Cardiac muscle cell (in vitro differentiated cells and primary cell): ENCODE measurements around the gene TPRG1. TPM values are rescaled to one million over a fixed set of nuclear protein-coding genes. Genes with fewer than 3 reads are reported as not detected.

ENCODE experiments used
- DNase-seq, 2 donors: peaks; one replicate each; pipeline versions ENCODE4 v3.0.0 to v3.0.0-alpha.2; 2010 to 2017; ENCODE audit warnings: low read depth in 1 of 2, low spot score in 1 of 2
- H3K27ac ChIP-seq: fragments of 200-600 bp; sonication (generic); 2 replicates; pipeline ENCODE4 v1.5.1; 2016
- H3K27me3 ChIP-seq: fragments of 200-600 bp; sonication (generic); 2 replicates; pipeline ENCODE4 v1.6.0; 2016; ENCODE audit warnings: control low read depth
- H3K36me3 ChIP-seq: fragments of 200-600 bp; sonication (generic); 2 replicates; pipeline ENCODE4 v1.5.1; 2016; ENCODE audit warnings: control low read depth
- H3K4me1 ChIP-seq: fragments of 200-600 bp; sonication (generic); 2 replicates; pipeline ENCODE4 v1.8.1; 2017; ENCODE audit warnings: low read depth, mild to moderate bottlenecking, mixed run types
- H3K4me3 ChIP-seq: fragments of 200-600 bp; sonication (generic); 2 replicates; pipeline ENCODE4 v1.5.1; 2016; ENCODE audit warnings: mild to moderate bottlenecking
- H3K9me3 ChIP-seq: fragments of 200-600 bp; sonication (generic); 2 replicates; pipeline ENCODE4 v1.5.1; 2017; ENCODE audit warnings: low read depth, mild to moderate bottlenecking, control low read depth
- polyA plus RNA-seq: library from polyadenylated mRNA; unstranded; fragments of >200 nt; fragmentation: Nextera tagmentation; extraction: Ambion mirVana; gene quantifications from 2 replicates; pipeline ENCODE4 v1.2.1, GENCODE V29; 2016
- total RNA-seq: library from RNA; depleted of rRNA; stranded (reverse); fragments of >200 nt; gene quantifications from 2 replicates; pipeline ENCODE4 v1.2.3, GENCODE V29; 2016
- TF ChIP-seq, protein P1 (sequence below): IDR thresholded peaks from 2 replicates; pipeline ENCODE4 v1.5.1; 2012; ENCODE audit warnings: low read depth, mild to moderate bottlenecking, low read length

The TPRG1 gene
- total and polyA plus RNA-seq, 2 experiments from 2014 or later, result 0.09 to 0.48 TPM

DNA sequence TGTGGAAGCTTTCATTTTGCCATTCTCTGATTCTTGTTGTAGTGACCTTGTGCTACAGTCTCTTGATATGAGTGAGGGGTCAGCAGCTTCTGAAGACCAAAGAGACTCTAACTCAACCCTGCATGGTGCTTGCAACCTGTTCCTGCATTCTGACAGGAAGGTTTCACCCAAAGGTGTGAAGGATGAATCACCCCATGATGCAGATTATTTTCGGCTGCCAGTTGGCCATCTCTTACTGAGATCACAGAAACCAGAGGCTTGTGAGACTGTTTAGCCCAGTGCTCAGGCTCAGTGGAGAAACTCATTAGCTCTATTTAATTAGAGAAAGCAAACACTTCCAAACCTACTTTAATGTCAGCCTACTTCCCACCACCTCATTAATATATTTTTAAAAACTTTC lies 29.2 kb upstream of the TPRG1 start:
- H3K27me3 ChIP-seq, result peaks cover 4% of the 10 kb centered on the region
- TF ChIP-seq, protein P1, sequence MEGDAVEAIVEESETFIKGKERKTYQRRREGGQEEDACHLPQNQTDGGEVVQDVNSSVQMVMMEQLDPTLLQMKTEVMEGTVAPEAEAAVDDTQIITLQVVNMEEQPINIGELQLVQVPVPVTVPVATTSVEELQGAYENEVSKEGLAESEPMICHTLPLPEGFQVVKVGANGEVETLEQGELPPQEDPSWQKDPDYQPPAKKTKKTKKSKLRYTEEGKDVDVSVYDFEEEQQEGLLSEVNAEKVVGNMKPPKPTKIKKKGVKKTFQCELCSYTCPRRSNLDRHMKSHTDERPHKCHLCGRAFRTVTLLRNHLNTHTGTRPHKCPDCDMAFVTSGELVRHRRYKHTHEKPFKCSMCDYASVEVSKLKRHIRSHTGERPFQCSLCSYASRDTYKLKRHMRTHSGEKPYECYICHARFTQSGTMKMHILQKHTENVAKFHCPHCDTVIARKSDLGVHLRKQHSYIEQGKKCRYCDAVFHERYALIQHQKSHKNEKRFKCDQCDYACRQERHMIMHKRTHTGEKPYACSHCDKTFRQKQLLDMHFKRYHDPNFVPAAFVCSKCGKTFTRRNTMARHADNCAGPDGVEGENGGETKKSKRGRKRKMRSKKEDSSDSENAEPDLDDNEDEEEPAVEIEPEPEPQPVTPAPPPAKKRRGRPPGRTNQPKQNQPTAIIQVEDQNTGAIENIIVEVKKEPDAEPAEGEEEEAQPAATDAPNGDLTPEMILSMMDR, result no peak
- peaks cover under 1% of the 10 kb centered on the region for H3K4me1 ChIP-seq
- no peaks in the 10 kb centered on the region for H3K9me3 ChIP-seq
- no peak for DNase-seq
- H3K27ac ChIP-seq, result no peak overlapping the region
- no peaks in the 10 kb centered on the region for H3K36me3 ChIP-seq
- no peak overlapping the region for H3K4me3 ChIP-seq

DNA sequence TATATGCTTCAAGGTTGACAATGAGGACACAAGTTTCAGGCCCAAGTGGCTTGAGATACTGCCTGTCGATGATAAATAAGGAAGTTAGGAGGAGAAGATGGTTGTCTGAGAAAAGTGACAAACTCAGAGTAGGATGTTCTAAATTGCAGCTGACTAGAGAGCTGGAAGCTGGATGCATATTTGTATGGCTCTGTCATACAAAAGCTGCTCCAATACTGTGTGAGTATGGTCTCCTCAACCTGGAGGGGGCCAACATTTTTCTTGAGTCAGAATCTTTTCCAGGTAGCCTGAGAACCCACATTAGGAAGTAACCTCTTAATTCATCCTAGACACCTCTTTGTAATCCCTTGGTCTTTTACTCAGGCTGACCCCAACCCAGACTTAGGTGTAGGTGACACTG lies 28.4 kb upstream of the TPRG1 start:
- no peak for DNase-seq
- Histone ChIP-seq H3K27me3 (peaks cover 4% of the 10 kb centered on the region), H3K9me3 (no peaks in the 10 kb centered on the region), H3K4me3 (no peak overlapping the region), H3K27ac (no peak overlapping the region), H3K4me1 (peaks cover 5% of the 10 kb centered on the region), H3K36me3 (no peaks in the 10 kb centered on the region)
- TF ChIP-seq, protein P1, result no peak

DNA sequence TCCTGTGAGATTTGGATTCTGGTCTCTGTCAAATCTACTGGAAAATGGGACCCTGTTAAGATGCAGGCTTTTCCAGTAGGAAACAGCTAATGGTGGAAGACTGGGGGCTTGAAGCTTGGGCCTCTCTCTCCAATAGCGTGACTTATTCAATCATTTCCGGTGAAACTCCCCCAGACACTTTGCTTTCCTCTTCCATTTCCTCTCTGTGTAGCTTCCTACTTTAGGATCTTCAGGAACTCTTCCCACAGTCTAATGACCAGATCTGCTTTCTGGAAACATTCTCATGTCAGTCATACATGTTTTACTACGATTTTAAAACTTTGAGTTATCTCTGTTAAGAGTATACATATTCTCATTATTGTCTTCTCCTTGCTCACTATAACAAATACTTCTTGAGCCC lies 28.0 kb upstream of the TPRG1 start:
- H3K36me3 ChIP-seq, result no peaks in the 10 kb centered on the region
- no peak for DNase-seq
- H3K27ac ChIP-seq, result no peak overlapping the region
- H3K4me1 ChIP-seq, result peaks cover 5% of the 10 kb centered on the region
- TF ChIP-seq, protein P1, result no peak
- no peak overlapping the region for H3K4me3 ChIP-seq
- no peaks in the 10 kb centered on the region for H3K9me3 ChIP-seq
- peaks cover 4% of the 10 kb centered on the region for H3K27me3 ChIP-seq

DNA sequence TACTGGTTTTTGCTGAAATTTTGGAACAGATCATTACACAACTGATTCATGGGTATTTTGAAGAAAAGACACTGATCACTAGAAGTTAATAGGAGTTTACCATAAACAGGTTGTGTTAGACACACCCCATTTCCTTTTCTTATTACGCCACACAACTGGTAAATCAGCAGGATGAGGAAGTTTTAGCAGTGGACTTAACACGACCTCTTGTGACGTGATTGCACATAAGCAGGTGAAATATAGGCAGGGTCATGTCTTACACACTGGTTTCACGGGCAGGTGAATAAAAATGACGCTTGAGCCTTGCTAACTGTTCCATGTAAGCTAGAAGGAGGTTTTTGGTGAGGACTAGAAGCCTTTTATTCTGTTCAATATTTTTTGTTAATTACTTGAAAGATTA lies 27.1 kb upstream of the TPRG1 start:
- TF ChIP-seq, protein P1, result peak; percentile 29
- Histone ChIP-seq H3K27me3 (peaks cover 4% of the 10 kb centered on the region), H3K9me3 (no peaks in the 10 kb centered on the region), H3K4me1 (peaks cover 5% of the 10 kb centered on the region), H3K4me3 (no peak overlapping the region), H3K36me3 (no peaks in the 10 kb centered on the region), H3K27ac (no peak overlapping the region)
- DNase-seq, result peak in 1 of 2 donors; percentile 68

DNA sequence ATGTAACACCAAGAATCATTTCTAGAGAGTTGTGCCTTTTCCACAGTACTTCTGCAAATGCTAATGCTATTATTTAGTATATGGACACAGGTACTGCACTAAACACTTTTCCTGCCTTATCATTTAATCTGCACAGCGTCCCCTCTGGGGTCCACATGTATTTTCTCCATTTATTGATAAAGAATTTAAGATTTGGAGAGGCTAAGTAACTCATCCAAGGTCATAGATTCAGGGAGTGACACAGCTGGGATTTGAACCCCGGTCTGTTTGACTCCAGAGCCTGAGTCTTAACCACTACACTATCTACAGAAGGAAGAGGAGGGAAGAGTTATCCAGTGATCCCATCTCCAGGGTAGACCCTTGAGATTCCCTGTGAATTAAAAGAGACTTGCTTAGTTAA lies 24.9 kb upstream of the TPRG1 start:
- peaks cover 5% of the 10 kb centered on the region for H3K4me1 ChIP-seq
- no peak for DNase-seq

More for the DNA sequence above, 24.9 kb upstream of the TPRG1 start:
- H3K27me3 ChIP-seq, result no peaks in the 10 kb centered on the region
- TF ChIP-seq, protein P1, result no peak
- no peak overlapping the region for H3K27ac ChIP-seq
- H3K4me3 ChIP-seq, result no peak overlapping the region
- H3K9me3 ChIP-seq, result no peaks in the 10 kb centered on the region
- no peaks in the 10 kb centered on the region for H3K36me3 ChIP-seq
